Kidney (tissue), 14 donors: ENCODE measurements around the gene EPOP. TPM values are rescaled to one million over a fixed set of nuclear protein-coding genes. Genes with fewer than 3 reads are reported as not detected.

Experiments
- DNase-seq, 5 donors: peaks; one replicate each; pipeline ENCODE4 v3.0.0-alpha.2; 2013 to 2020
- FAIRE-seq: peaks from 2 replicates; lab custom pipeline; 2012; peaks lifted over from hg19 to GRCh38; lab: Jason Lieb, UNC
- H3K27ac ChIP-seq, 2 donors: one replicate each; pipeline ENCODE4 v1.7.0; 2013; ENCODE audit warnings: low read depth in 2 of 2, low read length in 2 of 2, inconsistent platforms in 1 of 2
- H3K27me3 ChIP-seq: one replicate; pipeline ENCODE4 v1.7.1; 2013; ENCODE audit warnings: low read length, inconsistent platforms; ENCODE audit not compliant: control insufficient read depth, insufficient read depth
- H3K36me3 ChIP-seq, 3 donors: one replicate each; pipeline versions ENCODE4 v1.7.0 to v1.7.1; 2013; ENCODE audit warnings: low read length in 3 of 3, control low read depth in 1 of 3, inconsistent platforms in 1 of 3; ENCODE audit not compliant: insufficient read depth in 3 of 3, control insufficient read depth in 2 of 3
- H3K4me1 ChIP-seq, 3 donors: one replicate each; pipeline versions ENCODE4 v1.7.0 to v1.7.1; 2013; ENCODE audit warnings: low read length in 3 of 3, inconsistent platforms in 1 of 3, low read depth in 1 of 3; ENCODE audit not compliant: control insufficient read depth in 2 of 3, insufficient read depth in 2 of 3
- H3K4me3 ChIP-seq, 3 donors: one replicate each; pipeline versions ENCODE4 v1.7.0 to v1.8.1; 2013; ENCODE audit warnings: low read length in 3 of 3, control low read depth in 1 of 3, inconsistent platforms in 1 of 3
- H3K9ac ChIP-seq, 3 donors: one replicate each; pipeline versions ENCODE4 v1.7.0 to v1.7.1; 2013; ENCODE audit warnings: low read length in 3 of 3, control low read depth in 1 of 3, inconsistent platforms in 1 of 3
- H3K9me3 ChIP-seq, 3 donors: one replicate each; pipeline versions ENCODE4 v1.7.0 to v1.7.1; 2013; ENCODE audit warnings: low read length in 3 of 3, control low read depth in 1 of 3, inconsistent platforms in 1 of 3; ENCODE audit not compliant: control insufficient read depth in 2 of 3, insufficient read depth in 1 of 3
- intact Hi-C: fragments of 100-400 bp; cut with DNase I; formaldehyde crosslinking; loops from one replicate; pipeline ENCODE4 v1.11.1; 2022
- polyA plus RNA-seq: library from polyadenylated mRNA; stranded (reverse); fragments of 350-450 nt; fragmentation: Illumina TruSeq; extraction: RNeasy Lipid Tissue Mini Kit (QIAGEN cat#74804); gene quantifications from one replicate; pipeline ENCODE4 v1.2.3, GENCODE V29; 2014; ENCODE audit warnings: low read depth, low replicate concordance; ENCODE audit not compliant: insufficient read depth
- total RNA-seq: library from RNA; stranded (reverse); fragmentation: NEBNext Ultra II Directional; extraction: Animal tissue kit (Norgen Biotek cat#: 25700); gene quantifications from one replicate; pipeline ENCODE4 v1.2.1, GENCODE V29; 2021
- TF ChIP-seq, protein P1 (sequence below): IDR thresholded peaks from 3 replicates; pipeline ENCODE4 v1.5.1; 2012; ENCODE audit warnings: mild to moderate bottlenecking, moderate library complexity, borderline replicate concordance; ENCODE audit not compliant: insufficient read depth; ENCODE audit errors: extremely low read depth
- donor health status: control.
- donor health status: control.
- donor health status: control.
- donor health status: control.
- donor health status: control.
- donor health status: DM: yes; HTN: yes; CAD: no.
- donor health status: Normal renal cell carcinoma (clear cell type).

The EPOP gene
- total and polyA plus RNA-seq, 2 donors from 2014 or later: 0.49 to 1.3 TPM

DNA sequence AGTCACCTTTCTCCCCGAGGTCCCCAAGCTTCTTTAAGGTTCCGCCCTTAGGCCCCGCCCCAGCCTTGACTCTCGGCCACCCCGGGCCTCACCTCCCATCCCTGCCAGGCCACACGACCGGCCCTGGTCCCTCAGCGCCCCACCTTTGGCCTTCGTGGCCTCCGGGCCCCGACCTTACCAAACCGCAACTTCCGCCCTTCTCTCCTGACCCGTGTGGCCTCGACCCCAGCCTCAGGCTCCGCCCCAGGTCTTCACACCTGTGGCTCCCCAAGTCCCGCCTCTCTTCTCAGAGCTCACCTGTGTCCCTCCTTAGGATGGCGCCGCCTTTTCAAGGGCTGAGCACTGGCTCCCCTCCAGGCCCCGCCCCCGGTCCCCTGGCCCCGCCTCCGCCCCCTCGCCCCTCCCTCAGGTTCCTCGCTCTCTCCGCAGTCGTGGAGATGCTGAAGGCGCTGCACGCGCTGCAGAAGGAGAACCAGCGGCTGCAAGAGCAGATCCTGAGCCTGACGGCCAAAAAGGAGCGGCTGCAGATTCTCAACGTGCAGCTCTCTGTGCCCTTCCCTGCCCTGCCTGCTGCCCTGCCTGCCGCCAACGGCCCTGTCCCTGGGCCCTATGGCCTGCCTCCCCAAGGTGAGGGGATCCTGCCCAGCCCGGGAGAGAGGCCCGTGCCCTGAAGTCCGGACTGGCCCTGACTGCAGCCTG, 45.3 kb upstream of the EPOP start:
- Histone ChIP-seq H3K9me3 (no peaks in the 10 kb centered on the region), H3K4me1 (no peaks in the 10 kb centered on the region), H3K36me3 (peaks cover 3 to 42% (median 17%) of the 10 kb centered on the region in 3 donors), H3K27me3 (no peaks in the 10 kb centered on the region), H3K27ac (no peak overlapping the region), H3K9ac (no peak overlapping the region), H3K4me3 (no peak overlapping the region)
- TF ChIP-seq, protein P1, sequence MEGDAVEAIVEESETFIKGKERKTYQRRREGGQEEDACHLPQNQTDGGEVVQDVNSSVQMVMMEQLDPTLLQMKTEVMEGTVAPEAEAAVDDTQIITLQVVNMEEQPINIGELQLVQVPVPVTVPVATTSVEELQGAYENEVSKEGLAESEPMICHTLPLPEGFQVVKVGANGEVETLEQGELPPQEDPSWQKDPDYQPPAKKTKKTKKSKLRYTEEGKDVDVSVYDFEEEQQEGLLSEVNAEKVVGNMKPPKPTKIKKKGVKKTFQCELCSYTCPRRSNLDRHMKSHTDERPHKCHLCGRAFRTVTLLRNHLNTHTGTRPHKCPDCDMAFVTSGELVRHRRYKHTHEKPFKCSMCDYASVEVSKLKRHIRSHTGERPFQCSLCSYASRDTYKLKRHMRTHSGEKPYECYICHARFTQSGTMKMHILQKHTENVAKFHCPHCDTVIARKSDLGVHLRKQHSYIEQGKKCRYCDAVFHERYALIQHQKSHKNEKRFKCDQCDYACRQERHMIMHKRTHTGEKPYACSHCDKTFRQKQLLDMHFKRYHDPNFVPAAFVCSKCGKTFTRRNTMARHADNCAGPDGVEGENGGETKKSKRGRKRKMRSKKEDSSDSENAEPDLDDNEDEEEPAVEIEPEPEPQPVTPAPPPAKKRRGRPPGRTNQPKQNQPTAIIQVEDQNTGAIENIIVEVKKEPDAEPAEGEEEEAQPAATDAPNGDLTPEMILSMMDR: no peak
- FAIRE-seq (no peak), DNase-seq (peak in 2 of 5 donors; percentile 52 to 82)
- intact Hi-C loops: no loop called here

DNA sequence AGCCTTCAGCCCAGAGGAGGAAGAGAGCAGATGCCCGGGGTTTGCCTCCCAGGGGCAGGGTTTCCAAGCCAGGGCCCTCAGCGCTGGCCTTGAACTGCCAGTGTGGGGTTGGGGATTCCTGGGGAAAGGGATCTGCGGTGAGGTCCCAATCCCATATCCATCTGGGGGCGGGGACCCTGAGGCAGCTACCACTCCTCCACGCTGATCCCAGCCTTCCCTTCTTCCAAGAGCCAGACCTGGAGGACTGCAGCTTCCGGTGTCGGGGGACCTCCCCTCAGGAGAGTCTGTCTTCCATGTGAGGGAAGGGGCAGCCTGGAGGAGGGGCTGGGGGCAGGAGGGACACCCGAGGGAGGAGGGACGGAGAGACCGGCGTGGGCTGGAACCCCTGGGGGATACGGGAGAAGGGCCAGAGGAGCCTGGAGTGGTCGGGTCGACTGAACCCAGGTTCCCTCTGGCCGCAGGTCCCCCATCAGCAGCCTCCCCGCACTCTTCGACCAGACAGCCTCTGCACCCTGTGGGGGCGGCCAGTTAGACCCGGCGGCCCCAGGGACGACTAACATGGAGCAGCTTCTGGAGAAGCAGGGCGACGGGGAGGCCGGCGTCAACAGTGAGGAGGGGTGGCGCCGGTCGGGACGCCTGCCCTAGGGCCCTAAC, 44.7 kb upstream of the EPOP start:
- Histone ChIP-seq H3K36me3 (peaks cover 3 to 42% (median 17%) of the 10 kb centered on the region in 3 donors), H3K4me3 (no peak overlapping the region), H3K27me3 (no peaks in the 10 kb centered on the region), H3K27ac (no peak overlapping the region), H3K9me3 (no peaks in the 10 kb centered on the region), H3K9ac (no peak overlapping the region), H3K4me1 (no peaks in the 10 kb centered on the region)
- no peak for FAIRE-seq
- peak in 1 of 5 donors; percentile 62 for DNase-seq
- intact Hi-C loops: no loop called here
- TF ChIP-seq, protein P1: no peak

DNA sequence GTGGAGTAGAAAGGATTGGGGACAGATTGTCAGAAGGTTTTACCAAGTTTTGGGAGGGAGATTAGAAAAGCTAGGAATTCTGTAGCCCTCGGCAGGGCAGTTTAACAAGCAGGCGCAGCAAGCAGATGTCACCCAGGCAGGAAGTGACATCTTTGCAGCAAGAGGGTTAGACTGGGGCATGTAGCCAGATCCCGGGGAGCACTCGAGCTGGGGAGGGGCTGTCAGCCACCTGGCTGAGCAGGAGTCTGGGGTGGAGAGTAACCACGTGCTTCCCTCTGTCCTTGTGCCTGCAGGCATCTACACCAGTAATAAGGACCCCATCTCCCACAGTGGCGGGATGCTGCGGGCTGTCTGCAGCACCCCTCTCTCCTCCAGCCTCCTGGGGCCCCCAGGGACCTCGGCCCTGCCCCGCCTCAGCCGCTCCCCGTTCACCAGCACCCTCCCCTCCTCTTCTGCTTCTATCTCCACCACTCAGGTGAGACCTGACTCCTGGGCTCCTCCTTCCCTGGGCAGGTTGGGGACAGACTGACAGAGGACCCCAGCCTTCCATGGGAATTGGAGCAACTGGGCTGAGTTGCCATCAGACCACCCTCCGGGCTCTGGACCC, 42.5 kb upstream of the EPOP start:
- no peak overlapping the region for H3K9ac ChIP-seq
- H3K36me3 ChIP-seq: peaks cover 3 to 52% (median 26%) of the 10 kb centered on the region in 3 donors
- DNase-seq (peak in 1 of 5 donors; percentile 42), FAIRE-seq (no peak)
- no peaks in the 10 kb centered on the region for H3K9me3 ChIP-seq
- intact Hi-C loops: no loop called here
- H3K4me1 ChIP-seq: no peaks in the 10 kb centered on the region
- TF ChIP-seq, protein P1: no peak
- no peaks in the 10 kb centered on the region for H3K27me3 ChIP-seq
- no peak overlapping the region for H3K4me3 ChIP-seq
- H3K27ac ChIP-seq: no peak overlapping the region
